ENCODE results near the gene ITPK1.

ITPK1 gene

GRCh38 chr14:93040443-93040842 is 75.3 kb downstream of the ITPK1 start:
- DNase-seq, result no peak

GRCh38 chr14:93039649-93040315 is 75.9 kb downstream of the ITPK1 start:
- DNase-seq, result no peak

GRCh38 chr14:93037351-93037750 is 78.4 kb downstream of the ITPK1 start:
- DNase-seq, result no peak

- no peak for DNase-seq
Measured at GRCh38 chr14:93036652-93037345, 78.9 kb downstream of the ITPK1 start.

GRCh38 chr14:93035917-93036651 is 79.6 kb downstream of the ITPK1 start:
- DNase-seq, result no peak

- no peak for DNase-seq
Measured at GRCh38 chr14:93035585-93035916, 80.2 kb downstream of the ITPK1 start.

- no peak for DNase-seq
Measured at GRCh38 chr14:93034671-93034994, 81.1 kb downstream of the ITPK1 start.

- DNase-seq, result no peak
Measured at GRCh38 chr14:93033983-93034670, 81.6 kb downstream of the ITPK1 start.

GRCh38 chr14:93033084-93033982 is 82.4 kb downstream of the ITPK1 start:
- no peak for DNase-seq

- no peak for DNase-seq
Measured at GRCh38 chr14:93032421-93032936, 83.2 kb downstream of the ITPK1 start.

GRCh38 chr14:93031505-93032315 is 84.0 kb downstream of the ITPK1 start:
- no peak for DNase-seq

GRCh38 chr14:93030761-93031160 is 85.0 kb downstream of the ITPK1 start:
- DNase-seq, result no peak

GRCh38 chr14:93029911-93030508 is 85.7 kb downstream of the ITPK1 start:
- DNase-seq, result no peak

- no peak for DNase-seq
Measured at GRCh38 chr14:93029417-93029816, 86.3 kb downstream of the ITPK1 start.

- DNase-seq, result no peak
Measured at GRCh38 chr14:93028724-93029076, 87.0 kb downstream of the ITPK1 start.

GRCh38 chr14:93027810-93028723 is 87.7 kb downstream of the ITPK1 start:
- DNase-seq, result no peak

GRCh38 chr14:93026339-93026738 is 89.4 kb downstream of the ITPK1 start:
- no peak for DNase-seq

GRCh38 chr14:93025055-93025454 is 90.7 kb downstream of the ITPK1 start:
- DNase-seq, result no peak

- DNase-seq, result no peak
Measured at GRCh38 chr14:93024493-93024892, 91.2 kb downstream of the ITPK1 start.

Data from NCI-H510A treated with DMSO at 0.1 percent for 48 hours (cell line).